ENCODE results near the gene RELN.

DNA sequence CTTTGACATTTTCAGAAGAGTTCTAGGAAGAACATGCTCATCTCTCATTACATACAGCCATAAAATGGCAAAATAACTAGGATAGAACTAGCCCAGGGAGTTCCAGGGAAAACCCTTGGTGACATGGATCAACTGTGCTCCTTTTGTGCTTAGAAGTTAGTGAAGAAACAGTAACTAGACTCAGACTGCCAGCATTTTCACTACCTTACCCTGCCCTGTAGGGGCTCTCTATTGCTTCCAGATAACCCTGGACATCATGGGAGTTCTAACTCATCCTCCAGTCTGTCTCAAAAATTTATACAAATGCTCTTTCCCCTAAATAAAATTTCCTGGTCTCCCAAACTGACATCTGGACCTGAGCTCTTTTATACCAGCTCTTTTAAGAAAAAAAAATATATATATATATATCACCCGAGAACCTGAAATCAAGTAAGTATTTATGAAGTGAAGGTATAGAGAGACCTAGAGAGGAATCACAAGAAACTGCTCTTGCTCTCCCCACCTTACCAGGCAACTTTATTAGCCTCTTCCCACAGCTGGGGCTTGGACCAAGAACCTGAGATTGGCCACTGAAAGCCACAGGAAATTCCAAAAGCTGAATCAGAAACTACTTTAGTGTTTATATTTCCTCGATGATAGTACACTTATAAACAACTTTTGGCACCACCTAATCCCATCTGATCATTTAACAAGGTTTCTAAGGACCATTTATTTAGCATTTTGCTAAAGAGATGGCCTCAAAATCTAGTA is 101.4 kb downstream of the RELN start:
- TF ChIP-seq, protein P1, sequence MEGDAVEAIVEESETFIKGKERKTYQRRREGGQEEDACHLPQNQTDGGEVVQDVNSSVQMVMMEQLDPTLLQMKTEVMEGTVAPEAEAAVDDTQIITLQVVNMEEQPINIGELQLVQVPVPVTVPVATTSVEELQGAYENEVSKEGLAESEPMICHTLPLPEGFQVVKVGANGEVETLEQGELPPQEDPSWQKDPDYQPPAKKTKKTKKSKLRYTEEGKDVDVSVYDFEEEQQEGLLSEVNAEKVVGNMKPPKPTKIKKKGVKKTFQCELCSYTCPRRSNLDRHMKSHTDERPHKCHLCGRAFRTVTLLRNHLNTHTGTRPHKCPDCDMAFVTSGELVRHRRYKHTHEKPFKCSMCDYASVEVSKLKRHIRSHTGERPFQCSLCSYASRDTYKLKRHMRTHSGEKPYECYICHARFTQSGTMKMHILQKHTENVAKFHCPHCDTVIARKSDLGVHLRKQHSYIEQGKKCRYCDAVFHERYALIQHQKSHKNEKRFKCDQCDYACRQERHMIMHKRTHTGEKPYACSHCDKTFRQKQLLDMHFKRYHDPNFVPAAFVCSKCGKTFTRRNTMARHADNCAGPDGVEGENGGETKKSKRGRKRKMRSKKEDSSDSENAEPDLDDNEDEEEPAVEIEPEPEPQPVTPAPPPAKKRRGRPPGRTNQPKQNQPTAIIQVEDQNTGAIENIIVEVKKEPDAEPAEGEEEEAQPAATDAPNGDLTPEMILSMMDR (IDR thresholded peaks at IDR 0.05): no peak
- TF ChIP-seq POLR2A (IDR thresholded peaks at IDR 0.05): no peak
- no peak for TF ChIP-seq POLR2AphosphoS5 (IDR thresholded peaks at IDR 0.05)
